Brain microvascular endothelial cell (primary cell): ENCODE data around the gene CDC42BPA.
"Not testable (repeated sequence)": the region's sequence is repeated elsewhere in the genome, so short reads cannot be mapped to it uniquely, and the experiment has no call there.

ENCODE experiments used
- DNase-seq: peaks from one replicate; pipeline ENCODE4 v3.0.0-alpha.2; 2020
- H3K27ac ChIP-seq: fragments of 250-450 bp; sonication (Bioruptor Pico); 2 replicates; pipeline ENCODE4 v1.5.1; 2020; ENCODE audit warnings: mild to moderate bottlenecking, moderate library complexity
- H3K27me3 ChIP-seq: fragments of 250-450 bp; sonication (Bioruptor Pico); replicated peaks from 2 replicates; pipeline ENCODE4 v1.5.1; 2020; ENCODE audit warnings: mild to moderate bottlenecking
- H3K36me3 ChIP-seq: fragments of 250-450 bp; sonication (Bioruptor Pico); replicated peaks from 2 replicates; pipeline ENCODE4 v1.5.1; 2020; ENCODE audit warnings: mild to moderate bottlenecking
- H3K4me3 ChIP-seq: 2 replicates; pipeline ENCODE4 v1.5.1; 2011; ENCODE audit warnings: low read depth, mild to moderate bottlenecking, control low read depth, low read length, moderate library complexity
- CTCF ChIP-seq: IDR thresholded peaks from 2 replicates; pipeline ENCODE4 v1.5.1; 2011; ENCODE audit warnings: low read depth, mild to moderate bottlenecking, moderate library complexity, low read length, control low read depth, inconsistent platforms; ENCODE audit errors: missing control alignments
- in situ Hi-C: cut with HindIII; loops from 2 replicates; pipeline ENCODE4 v1.10.0; 2017; ENCODE audit warnings: low sequenced_read_pairs, low pct_ligation_motif_present

CDC42BPA gene

GRCh38 chr1:227127891-227128290 lies 190.4 kb downstream of the CDC42BPA start:
- Histone ChIP-seq H3K36me3 (peaks cover 3% of the 10 kb centered on the region), H3K4me3 (no peak overlapping the region), H3K27ac (no peak overlapping the region), H3K27me3 (no peaks in the 10 kb centered on the region)
- in situ Hi-C loops = no loop called here
- no peak for DNase-seq
- TF ChIP-seq CTCF = no peak

DNA sequence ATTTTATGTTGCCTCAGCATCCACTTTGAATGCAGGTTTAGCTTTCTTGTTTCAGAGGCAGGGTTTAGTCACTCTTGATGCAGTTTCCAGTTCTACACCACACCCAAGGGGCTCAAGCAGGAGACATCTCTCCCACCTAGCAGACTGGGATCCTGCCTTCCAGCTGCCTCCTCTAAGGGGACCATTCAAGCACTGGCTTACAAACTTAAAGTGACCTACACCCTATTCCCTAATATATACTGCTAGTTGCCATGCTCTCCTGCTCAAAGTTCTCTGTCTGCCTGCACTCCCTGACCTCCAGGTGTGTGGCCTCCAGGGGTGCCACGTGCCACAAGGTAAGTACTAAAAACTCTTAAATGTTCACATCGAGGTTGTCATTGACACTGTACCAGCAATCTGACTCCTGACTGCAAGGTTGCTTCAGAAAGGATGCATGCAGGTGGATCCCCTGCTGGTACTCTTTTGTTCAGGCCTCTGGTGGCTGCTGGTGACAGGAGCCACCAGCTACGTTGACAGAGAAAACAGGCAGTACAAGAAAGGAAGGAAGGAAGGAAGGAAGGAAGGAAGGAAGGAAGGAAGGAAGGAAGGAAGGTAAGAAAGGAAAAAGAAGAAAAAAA lies 192.3 kb downstream of the CDC42BPA start:
- in situ Hi-C loops = no loop called here
- DNase-seq = no peak
- Histone ChIP-seq H3K4me3 (no peak overlapping the region), H3K27ac (no peak overlapping the region), H3K27me3 (no peaks in the 10 kb centered on the region), H3K36me3 (peaks cover 3% of the 10 kb centered on the region)
- no peak for TF ChIP-seq CTCF

- no peak for DNase-seq
- in situ Hi-C loops = no loop called here
These were observed 193.8 kb downstream of the CDC42BPA start for GRCh38 chr1:227124473-227124872.

DNA sequence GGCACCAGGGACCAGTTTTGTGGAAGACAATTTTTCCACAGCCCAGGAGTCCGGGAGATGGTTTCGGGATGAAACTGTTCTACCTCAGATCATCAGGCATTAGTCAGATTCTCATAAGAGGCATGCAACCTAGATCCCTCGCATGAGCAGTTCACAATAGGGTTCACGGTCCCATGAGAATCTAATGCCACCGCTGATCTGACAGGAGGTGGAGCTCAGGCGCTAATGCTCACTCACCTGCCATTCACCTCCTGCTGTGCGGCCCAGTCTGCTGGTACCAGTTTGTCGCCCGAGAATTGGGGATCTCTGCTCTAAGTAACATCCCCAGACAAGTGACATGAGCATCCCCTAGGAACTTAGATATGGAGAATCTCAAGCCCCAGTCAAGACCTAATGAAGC lies 197.5 kb downstream of the CDC42BPA start:
- Histone ChIP-seq H3K36me3 (no peaks in the 10 kb centered on the region), H3K4me3 (no peak overlapping the region), H3K27ac (no peak overlapping the region), H3K27me3 (no peaks in the 10 kb centered on the region)
- DNase-seq = no peak
- TF ChIP-seq CTCF = no peak
- in situ Hi-C loops = no loop called here

More at GRCh38 chr1:227124473-227124872, 193.8 kb downstream of the CDC42BPA start:
- H3K4me3 ChIP-seq = no peak overlapping the region
- no peak for TF ChIP-seq CTCF
- H3K27ac ChIP-seq = no peak overlapping the region
- peaks cover 3% of the 10 kb centered on the region for H3K36me3 ChIP-seq
- H3K27me3 ChIP-seq = no peaks in the 10 kb centered on the region

- in situ Hi-C loops = no loop called here
- peaks cover 4% of the 10 kb centered on the region for H3K36me3 ChIP-seq
- no peak overlapping the region for H3K27ac ChIP-seq
- no peak overlapping the region for H3K4me3 ChIP-seq
- no peak for DNase-seq
- TF ChIP-seq CTCF = no peak
- H3K27me3 ChIP-seq = no peaks in the 10 kb centered on the region
These were observed 205.8 kb downstream of the CDC42BPA start for GRCh38 chr1:227112538-227112937.

- no peaks in the 10 kb centered on the region for H3K27me3 ChIP-seq
- H3K36me3 ChIP-seq = peaks cover 4% of the 10 kb centered on the region
- H3K27ac ChIP-seq = no peak overlapping the region
- no peak overlapping the region for H3K4me3 ChIP-seq
- no peak for DNase-seq
- TF ChIP-seq CTCF = no peak
- in situ Hi-C loops = no loop called here
These were observed 206.5 kb downstream of the CDC42BPA start for GRCh38 chr1:227111782-227112181.

GRCh38 chr1:227105291-227105690 lies 213.0 kb downstream of the CDC42BPA start:
- DNase-seq, H3K4me3 ChIP-seq, in situ Hi-C loops, H3K27ac ChIP-seq, H3K36me3 ChIP-seq, H3K27me3 ChIP-seq: not testable (repeated sequence)
